GM12801 (cell line): ENCODE results near the gene AAMP.

Experiments
- TF ChIP-seq, protein P1 (sequence below): IDR thresholded peaks from one replicate; pipeline ENCODE4 v1.5.1; 2011; ENCODE audit warnings: control low read depth; ENCODE audit not compliant: insufficient read length; ENCODE audit errors: extremely low read depth

AAMP gene

GRCh38 chr2:218244204-218244603 lies 25.7 kb downstream of the AAMP start:
- TF ChIP-seq, protein P1, sequence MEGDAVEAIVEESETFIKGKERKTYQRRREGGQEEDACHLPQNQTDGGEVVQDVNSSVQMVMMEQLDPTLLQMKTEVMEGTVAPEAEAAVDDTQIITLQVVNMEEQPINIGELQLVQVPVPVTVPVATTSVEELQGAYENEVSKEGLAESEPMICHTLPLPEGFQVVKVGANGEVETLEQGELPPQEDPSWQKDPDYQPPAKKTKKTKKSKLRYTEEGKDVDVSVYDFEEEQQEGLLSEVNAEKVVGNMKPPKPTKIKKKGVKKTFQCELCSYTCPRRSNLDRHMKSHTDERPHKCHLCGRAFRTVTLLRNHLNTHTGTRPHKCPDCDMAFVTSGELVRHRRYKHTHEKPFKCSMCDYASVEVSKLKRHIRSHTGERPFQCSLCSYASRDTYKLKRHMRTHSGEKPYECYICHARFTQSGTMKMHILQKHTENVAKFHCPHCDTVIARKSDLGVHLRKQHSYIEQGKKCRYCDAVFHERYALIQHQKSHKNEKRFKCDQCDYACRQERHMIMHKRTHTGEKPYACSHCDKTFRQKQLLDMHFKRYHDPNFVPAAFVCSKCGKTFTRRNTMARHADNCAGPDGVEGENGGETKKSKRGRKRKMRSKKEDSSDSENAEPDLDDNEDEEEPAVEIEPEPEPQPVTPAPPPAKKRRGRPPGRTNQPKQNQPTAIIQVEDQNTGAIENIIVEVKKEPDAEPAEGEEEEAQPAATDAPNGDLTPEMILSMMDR: no peak

DNA sequence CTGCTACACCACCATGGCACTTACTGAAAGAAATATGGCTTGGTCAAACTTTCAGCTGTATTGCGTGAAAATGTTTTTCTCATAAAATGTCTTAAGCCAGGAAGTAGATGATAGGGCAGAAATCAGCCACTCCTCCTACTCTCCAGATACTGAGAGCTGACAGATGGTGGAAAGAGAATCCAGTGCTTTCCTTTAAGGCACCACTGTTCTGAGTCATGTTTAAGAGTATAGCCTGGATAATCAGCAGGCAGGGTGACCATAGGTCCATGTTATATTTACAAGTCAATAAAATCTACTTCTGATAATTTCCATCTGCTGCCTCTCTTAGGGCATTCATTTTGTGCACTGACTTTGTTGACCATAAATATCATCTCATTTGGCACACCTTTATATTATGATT lies 31.1 kb downstream of the AAMP start:
- TF ChIP-seq, protein P1: no peak

- TF ChIP-seq, protein P1: no peak
These were observed 33.1 kb downstream of the AAMP start for GRCh38 chr2:218236829-218237228.

- TF ChIP-seq, protein P1: no peak
These were observed 34.9 kb downstream of the AAMP start for GRCh38 chr2:218235017-218235416.

GRCh38 chr2:218234521-218234920 lies 35.4 kb downstream of the AAMP start:
- TF ChIP-seq, protein P1: no peak

GRCh38 chr2:218233543-218233942 lies 36.4 kb downstream of the AAMP start:
- TF ChIP-seq, protein P1: no peak

GRCh38 chr2:218230882-218231281 lies 39.1 kb downstream of the AAMP start:
- TF ChIP-seq, protein P1: no peak

- TF ChIP-seq, protein P1: no peak
These were observed 40.1 kb downstream of the AAMP start for GRCh38 chr2:218229851-218230250.
